ENCODE data around the gene SPTB.

SPTB gene

GRCh38 chr14:64706593-64707193, 173.0 kb downstream of the SPTB start:
- no peaks in the 10 kb centered on the region for H3K9me3 ChIP-seq (ENCODE audit: control insufficient read depth, insufficient read depth, low read depth, low read length)
- H3K27ac ChIP-seq (ENCODE audit: extremely low read depth, low read depth, low read length): no peak overlapping the region
- ChIA-PET CTCF (interaction anchor here (0.6 kb wide), 1 partner anchor 125 kb away, joined by 3 read pairs; no protein-coding TSS in a partner anchor), POLR2A (interaction anchor here (1.0 kb wide), 1 partner anchor 201 kb away, joined by 3 read pairs; no protein-coding TSS in a partner anchor)
- H3K36me3 ChIP-seq (ENCODE audit: control insufficient read depth in 2 of 2, insufficient read depth in 1 of 2, low read length in 2 of 2): peaks cover 0 to 5% of the 10 kb centered on the region in 2 experiments; a peak in 1 of 3 replicates
- TF ChIP-seq ZNF610 (tag by site-specific recombination; IDR thresholded peaks at IDR 0.05; ENCODE audit: borderline replicate concordance): no peak
- no peak for TF ChIP-seq ZNF585B (tag by site-specific recombination; IDR thresholded peaks at IDR 0.05)
- TF ChIP-seq ZNF777 (tag by site-specific recombination; IDR thresholded peaks at IDR 0.05; ENCODE audit: borderline replicate concordance): no peak
- TF ChIP-seq ZSCAN16 (tag by site-specific recombination; IDR thresholded peaks at IDR 0.05): no peak
- no peak for TF ChIP-seq ZNF747 (tag by site-specific recombination; IDR thresholded peaks at IDR 0.05)
- TF ChIP-seq BCL11B (tag by site-specific recombination; IDR thresholded peaks at IDR 0.05; ENCODE audit: low read depth): no peak
- TF ChIP-seq ZNF175 (tag by site-specific recombination; IDR thresholded peaks at IDR 0.05): no peak
- peaks cover 25% of the 10 kb centered on the region for H3K4me1 ChIP-seq (ENCODE audit: control insufficient read depth, insufficient read depth, low read length)
- H3K4me3 ChIP-seq (ENCODE audit: low read depth, low read length): no peak overlapping the region

GRCh38 chr14:64706119-64706592, 173.6 kb downstream of the SPTB start:
- no peak overlapping the region for H3K27ac ChIP-seq (ENCODE audit: extremely low read depth, low read depth, low read length)
- peaks cover 26% of the 10 kb centered on the region for H3K4me1 ChIP-seq (ENCODE audit: control insufficient read depth, insufficient read depth, low read length)
- no peak for TF ChIP-seq ZNF138 (tag by site-specific recombination; IDR thresholded peaks at IDR 0.05; ENCODE audit: borderline replicate concordance)
- no peak for TF ChIP-seq ZBTB26 (tag by site-specific recombination; optimal IDR thresholded peaks at IDR 0.05)
- TF ChIP-seq ZNF629 (tag by site-specific recombination; IDR thresholded peaks at IDR 0.05): no peak
- no peak for TF ChIP-seq ZNF362 (tag by site-specific recombination; IDR thresholded peaks at IDR 0.05)
- no peak for TF ChIP-seq ZIC2 (tag by site-specific recombination; IDR thresholded peaks at IDR 0.05)
- TF ChIP-seq ZNF398 (tag by site-specific recombination; IDR thresholded peaks at IDR 0.05): no peak
- no peak for TF ChIP-seq ZNF133 (tag by site-specific recombination; IDR thresholded peaks at IDR 0.05)
- no peak for TF ChIP-seq ZNF211 (tag by site-specific recombination; IDR thresholded peaks at IDR 0.05; ENCODE audit: low read depth)
- no peaks in the 10 kb centered on the region for H3K9me3 ChIP-seq (ENCODE audit: control insufficient read depth, insufficient read depth, low read depth, low read length)
- CTCF ChIA-PET: interaction anchor here (0.6 kb wide), 1 partner anchor 125 kb away, joined by 3 read pairs; no protein-coding TSS in a partner anchor
- POLR2A ChIA-PET: no interaction called here
- no peak overlapping the region for H3K4me3 ChIP-seq (ENCODE audit: low read depth, low read length)
- peaks cover 0 to 5% of the 10 kb centered on the region in 2 experiments; a peak in 1 of 3 replicates for H3K36me3 ChIP-seq (ENCODE audit: control insufficient read depth in 2 of 2, insufficient read depth in 1 of 2, low read length in 2 of 2)

- peaks cover 26% of the 10 kb centered on the region for H3K4me1 ChIP-seq (ENCODE audit: control insufficient read depth, insufficient read depth, low read length)
- ChIA-PET CTCF (interaction anchor here (0.7 to 1.4 kb wide), 5 partner anchors 20 to 275 kb away, joined by 3 to 5 read pairs (median 3); no protein-coding TSS in a partner anchor), POLR2A (interaction anchor here (0.7 to 2.0 kb wide), 3 partner anchors 15 to 185 kb away, joined by 4 to 11 read pairs (median 9); no protein-coding TSS in a partner anchor)
- H3K9me3 ChIP-seq (ENCODE audit: control insufficient read depth, insufficient read depth, low read depth, low read length): no peaks in the 10 kb centered on the region
- peak overlapping the region; percentile 75 for H3K4me3 ChIP-seq (ENCODE audit: low read depth, low read length)
- peaks cover 0 to 5% of the 10 kb centered on the region in 2 experiments; a peak in 1 of 3 replicates for H3K36me3 ChIP-seq (ENCODE audit: control insufficient read depth in 2 of 2, insufficient read depth in 1 of 2, low read length in 2 of 2)
- peak overlapping the region; percentile 75; the same call in 1 of the 2 replicates for H3K27ac ChIP-seq (ENCODE audit: extremely low read depth, low read depth, low read length)
- TF ChIP-seq ZNF148 (tag by site-specific recombination; IDR thresholded peaks at IDR 0.05; ENCODE audit: borderline replicate concordance) (no peak), ZNF174 (tag by site-specific recombination; IDR thresholded peaks at IDR 0.05) (no peak), PRDM6 (tag by site-specific recombination; IDR thresholded peaks at IDR 0.05) (no peak)
These were observed 174.2 kb downstream of the SPTB start for GRCh38 chr14:64705381-64706118.

All from HEK293 (cell line).